HG02840 (cell line): ENCODE data around the gene SLC30A7.
A peak's percentile ranks its signal among the peaks of the same experiment; 100 is the strongest.
"Not testable (repeated sequence)": the region's sequence is repeated elsewhere in the genome, so short reads cannot be mapped to it uniquely, and the experiment has no call there.

ENCODE experiments used
- ATAC-seq: cut with Tn5 transposase; IDR thresholded peaks from one replicate; pipeline ENCODE4 v1.9.1; 2021; ENCODE audit warnings: mild to moderate bottlenecking, moderate library complexity, moderate number of reproducible peaks; ENCODE audit not compliant: unreplicated experiment, low FRiP score

The SLC30A7 gene

DNA sequence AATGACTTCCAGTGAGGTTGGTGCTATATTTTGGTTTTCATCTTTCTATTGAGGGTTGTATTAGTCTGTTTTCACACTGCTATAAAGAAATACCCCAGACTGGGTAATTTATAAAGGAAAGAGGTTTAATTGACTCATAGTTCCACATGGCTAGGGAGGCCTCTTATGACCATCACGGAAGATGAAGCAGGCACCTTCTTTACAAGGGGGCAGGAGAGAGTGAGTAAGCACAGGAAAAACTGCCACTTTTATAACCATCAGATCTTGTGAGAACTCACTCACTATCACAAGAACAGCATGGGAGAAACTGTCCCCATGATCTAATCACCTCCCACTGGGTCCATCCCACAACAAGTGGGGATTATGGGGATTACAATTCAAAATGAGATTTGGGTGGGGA lies 6.9 kb upstream of the SLC30A7 start:
- not testable (repeated sequence) for ATAC-seq

DNA sequence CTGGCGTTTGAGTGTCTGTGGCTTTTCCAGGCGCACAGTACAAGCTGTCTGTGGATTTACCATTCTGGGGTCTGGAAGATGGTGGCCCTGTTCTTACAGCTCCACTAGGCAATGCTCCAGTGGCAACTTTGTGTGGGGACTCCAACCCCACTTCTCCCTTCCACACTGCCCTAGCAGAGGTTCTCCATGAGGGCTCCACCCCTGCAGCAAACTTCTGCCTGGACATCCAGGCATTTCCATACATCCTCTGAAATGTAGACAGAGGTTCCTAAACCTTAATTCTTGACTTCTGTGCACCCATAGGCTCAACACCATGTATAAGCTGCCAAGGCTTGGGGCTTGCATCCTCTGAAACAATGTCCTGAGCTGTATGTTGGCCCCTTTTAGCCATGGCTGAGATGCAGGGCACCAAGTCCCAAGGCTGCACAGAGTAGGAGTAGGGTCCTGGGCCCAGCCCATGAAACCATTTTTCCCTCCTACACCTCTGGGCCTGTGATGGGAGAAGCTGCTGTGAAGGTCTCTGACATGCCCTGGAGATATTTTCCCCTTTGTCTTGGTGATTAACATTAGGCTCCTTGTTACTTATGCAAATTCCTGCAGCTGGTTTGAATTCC lies 5.9 kb upstream of the SLC30A7 start:
- not testable (repeated sequence) for ATAC-seq

DNA sequence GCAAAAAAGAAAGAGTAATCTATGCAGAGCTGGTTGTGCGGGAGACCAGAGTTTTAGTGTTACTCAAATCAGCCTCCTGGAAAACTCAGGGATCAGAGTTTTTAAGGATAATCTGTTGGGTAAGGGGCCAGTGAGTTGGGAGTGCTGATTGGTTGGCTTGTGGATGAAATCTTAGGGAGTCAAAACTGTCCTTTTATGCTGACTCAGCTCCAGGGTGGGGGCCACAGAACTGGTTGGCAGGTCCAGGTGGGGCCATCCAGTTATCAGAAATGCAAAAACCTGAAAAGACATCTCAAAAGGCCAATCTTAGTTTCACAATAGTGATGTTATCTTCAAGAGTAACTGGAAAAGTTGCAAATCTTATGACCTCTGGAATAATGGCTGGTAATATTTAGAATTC lies 4.5 kb upstream of the SLC30A7 start:
- ATAC-seq = no peak

DNA sequence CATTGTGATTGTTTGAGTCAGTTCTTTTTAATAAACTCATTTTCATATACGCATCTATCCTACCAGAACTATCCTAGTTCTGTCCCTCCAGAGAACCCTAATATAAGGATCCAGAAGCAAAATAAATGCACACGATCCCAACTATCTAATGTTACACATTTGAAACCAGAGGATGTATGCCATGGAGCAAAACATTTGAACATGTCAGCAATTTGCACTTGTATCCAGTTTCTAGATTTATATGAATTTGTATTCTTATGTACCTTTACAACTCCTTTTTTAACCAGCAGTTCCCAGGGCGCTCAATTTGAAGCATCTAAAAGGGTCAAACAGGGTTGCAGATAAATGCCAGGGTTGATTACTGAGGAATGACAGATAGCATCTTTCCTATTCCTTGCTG lies 3.3 kb upstream of the SLC30A7 start:
- ATAC-seq = no peak

DNA sequence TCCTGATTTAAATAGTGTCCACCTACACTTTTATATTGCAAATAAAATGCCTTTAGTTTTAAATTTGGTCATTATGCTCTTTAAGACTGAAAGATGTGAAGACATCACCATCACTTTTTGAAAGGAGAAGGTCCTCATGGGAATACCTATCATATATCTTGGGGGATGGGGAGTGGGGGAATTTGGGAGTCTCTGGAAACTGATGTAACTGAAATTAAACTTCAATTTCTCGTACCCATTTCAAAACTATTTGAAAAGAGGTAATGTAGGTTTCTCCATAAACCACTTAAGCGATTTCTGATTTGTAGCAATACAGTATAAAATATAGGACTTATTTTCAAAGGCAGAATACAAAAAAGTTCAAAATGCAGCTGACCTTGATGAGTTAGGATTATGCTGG lies 2.2 kb upstream of the SLC30A7 start:
- ATAC-seq = no peak

DNA sequence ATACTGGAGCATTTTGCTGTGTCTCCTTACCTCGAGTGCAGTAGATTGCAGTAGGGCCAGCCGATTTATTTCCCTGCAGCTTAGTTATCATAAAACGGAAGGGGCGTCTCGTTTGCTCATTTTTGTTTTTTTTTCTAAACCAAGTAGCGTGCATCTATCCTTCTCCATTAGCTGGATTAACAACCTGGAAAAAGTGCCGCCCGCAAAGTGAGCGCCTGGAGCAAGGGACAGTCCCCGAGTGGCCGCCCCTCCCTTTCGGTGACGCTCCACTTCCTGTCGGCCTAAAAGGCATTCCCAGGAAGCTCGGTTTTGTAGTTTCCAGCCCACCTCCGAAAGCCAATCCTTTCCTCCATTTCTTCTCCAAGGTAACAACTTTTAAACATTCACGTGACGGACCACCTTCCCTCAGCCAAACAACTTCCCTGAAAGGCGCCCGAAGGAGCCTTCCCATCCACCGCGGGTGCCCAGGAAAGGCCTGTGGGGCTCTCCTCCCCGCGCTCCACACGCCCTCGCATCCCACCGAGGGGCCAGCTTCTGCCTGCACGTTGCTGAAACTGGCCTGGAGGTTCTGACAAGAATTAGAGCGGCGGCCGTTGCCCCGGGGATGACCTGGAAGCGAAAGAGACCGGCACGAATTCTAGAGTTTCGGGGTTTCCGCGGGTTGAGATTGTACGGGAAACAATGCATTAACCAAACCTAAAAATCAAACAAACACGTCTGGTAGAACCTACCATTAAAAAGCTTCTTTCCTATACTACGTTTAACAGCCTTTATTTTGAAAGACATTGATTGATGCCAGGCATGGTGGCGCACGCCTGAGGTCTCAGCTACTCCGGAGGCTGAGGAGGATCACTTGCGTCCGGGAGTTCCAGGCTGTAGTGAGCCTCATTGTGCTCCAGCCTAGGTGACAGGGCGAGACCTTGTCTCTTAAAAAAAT lies 1.0 kb upstream of the SLC30A7 start, which contains the start of gene EXTL2:
TSS of gene EXTL2 (minus strand) at position 240 of the 937 bp plus-strand sequence. CDS start 6,085 bp downstream, outside the sequence.
- peak; percentile 40 for ATAC-seq

DNA sequence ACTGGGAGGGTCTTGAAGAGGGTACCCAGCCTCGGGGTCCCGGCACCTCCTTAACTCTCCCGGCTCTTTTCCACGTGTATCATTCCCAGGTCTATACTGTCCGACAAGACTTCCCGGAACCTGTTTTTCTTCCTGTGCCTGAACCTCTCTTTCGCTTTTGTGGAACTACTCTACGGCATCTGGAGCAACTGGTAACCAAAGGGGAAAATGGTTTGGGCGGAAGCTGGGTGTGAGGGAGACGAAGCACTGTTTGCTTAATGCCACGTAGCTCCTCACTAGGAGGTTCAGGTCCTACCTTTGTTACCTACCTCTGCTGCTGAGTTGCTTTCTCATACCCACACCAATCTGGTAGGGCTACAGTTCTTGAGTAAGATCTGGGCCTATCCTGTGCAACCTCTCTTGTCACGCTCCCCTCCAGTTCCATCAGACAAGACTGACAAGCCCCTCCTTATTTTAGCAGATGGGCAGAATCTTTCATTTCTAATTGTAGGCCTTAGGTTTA lies 642 bp downstream of the SLC30A7 start:
- ATAC-seq = peak; percentile 34

DNA sequence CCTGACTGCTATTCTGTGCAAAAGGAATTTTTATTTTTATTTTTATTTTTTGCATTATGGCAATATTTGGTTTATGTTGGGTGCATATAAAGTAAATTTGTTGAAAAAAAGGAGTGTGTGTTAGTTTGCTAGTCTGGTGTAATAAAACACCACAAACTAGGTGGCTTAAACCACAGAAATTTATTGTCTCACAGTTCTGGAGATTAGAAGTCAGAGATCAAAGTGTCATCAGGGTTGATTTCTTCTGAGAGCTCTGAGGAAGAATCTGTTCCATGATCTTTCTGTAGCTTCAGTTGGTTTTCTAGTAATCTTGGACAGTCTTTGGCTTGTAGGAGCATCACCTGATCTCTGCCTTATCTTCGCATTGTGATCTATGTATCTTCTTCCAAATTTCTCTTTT lies 6.5 kb downstream of the SLC30A7 start:
- no peak for ATAC-seq

DNA sequence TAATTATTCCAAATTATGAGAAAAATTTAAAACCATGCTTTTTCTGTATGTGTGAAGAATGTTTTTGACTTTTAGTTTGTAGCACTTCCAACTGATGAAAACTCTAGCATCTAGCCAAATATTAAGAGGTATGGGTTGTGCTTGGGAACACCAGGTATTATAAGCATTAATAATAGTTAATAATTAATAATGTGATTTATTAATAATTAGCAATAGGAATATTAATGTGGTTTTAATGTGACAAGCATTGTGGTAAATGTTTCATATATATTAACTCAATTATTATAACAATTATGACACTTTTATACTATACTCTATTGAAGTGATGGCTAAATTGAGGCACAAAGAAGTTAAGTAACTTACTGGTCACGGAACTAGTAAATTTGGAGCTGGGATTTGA lies 7.9 kb downstream of the SLC30A7 start:
- no peak for ATAC-seq

DNA sequence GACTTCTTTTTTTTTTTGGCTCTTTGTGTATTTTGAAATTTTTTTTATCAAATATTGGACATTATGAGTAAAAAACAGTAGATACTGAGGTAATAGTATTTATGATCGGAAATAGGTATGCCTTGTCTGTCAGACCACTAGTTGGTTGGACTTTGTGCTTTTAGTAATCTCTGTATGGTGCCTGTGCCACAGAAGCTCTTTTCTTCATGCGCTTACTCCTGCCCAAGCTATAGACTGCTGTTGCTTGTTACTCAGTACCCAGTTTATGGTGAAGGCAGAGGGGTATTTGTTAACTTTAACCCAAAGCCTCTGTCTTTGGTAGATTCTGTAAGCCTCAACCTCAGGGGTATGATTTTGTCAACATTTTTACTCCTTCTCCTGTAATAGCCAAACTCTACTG lies 8.6 kb downstream of the SLC30A7 start:
- no peak for ATAC-seq

DNA sequence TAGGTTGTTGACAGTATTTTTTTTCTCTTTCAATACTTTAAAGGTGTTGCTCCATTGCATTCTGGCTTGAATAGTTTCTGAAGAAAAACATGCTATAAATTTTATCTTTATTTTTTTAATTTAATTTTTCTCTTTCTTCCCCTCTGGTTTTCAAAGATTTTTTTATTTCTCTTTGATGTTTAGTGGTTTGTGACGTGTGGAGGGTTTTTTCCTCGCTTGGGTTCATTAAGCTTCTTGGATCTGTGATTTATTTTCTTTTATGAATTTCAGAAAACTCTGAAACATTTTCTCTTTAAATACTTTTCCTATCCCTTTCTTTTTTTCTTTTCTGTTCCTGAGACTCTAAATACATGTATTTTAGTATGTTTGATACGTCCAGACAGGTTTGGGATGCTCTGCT lies 9.3 kb downstream of the SLC30A7 start:
- ATAC-seq = no peak

DNA sequence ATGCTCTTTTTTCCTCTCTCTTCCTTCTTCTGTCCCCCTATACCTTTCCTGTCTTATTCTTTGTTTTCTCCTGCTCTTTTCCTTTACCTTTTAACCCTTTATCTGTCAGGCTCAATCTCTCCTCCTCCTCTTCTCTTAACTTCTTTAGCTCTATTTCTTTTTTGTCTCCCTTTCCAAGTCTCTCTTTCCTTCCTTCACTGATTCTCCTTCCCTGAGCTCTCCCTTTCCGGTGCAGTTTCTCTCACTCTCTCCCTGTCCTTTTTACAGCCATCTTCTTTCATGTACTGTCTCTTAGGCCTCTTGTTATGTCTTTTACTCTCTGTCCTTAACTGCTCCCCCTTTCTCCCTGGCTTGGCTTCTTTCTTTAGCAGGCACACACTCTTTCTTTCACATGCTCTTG lies 12.0 kb downstream of the SLC30A7 start:
- ATAC-seq = no peak

DNA sequence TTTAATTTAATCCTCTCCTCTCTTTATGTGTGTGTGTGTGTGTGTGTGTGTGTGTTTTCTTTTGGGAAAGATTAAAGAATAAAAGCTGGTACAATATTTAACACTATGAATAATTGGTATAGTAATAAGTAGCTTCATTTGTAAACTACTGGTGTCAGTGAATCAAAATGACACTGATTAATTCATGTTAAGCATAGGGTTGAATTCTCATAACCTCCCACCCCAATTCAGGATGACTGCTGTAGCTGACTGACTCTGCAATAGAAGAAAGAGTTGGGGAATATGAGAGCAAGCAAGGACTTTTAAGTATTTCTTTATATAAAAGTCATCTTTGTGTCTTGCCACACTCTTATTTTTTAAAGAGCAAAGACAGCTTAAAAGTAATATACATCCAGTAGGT lies 13.1 kb downstream of the SLC30A7 start:
- no peak for ATAC-seq

DNA sequence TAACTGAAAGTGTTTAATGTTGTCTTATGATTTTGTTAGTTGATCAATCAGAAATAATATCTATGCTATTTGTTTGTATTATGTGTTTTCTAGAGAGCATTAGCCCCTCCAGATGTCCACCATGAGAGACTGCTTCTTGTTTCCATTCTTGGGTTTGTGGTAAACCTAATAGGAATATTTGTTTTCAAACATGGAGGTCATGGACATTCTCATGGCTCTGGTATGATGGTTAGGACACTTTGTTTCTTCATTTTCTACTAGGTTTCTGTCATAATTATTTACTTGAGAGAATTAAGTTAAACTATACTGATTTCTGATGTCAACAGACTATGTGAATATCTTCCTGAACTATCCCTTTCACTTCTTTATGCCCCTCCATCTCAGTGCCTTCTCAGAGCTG lies 16.1 kb downstream of the SLC30A7 start:
- ATAC-seq = no peak

DNA sequence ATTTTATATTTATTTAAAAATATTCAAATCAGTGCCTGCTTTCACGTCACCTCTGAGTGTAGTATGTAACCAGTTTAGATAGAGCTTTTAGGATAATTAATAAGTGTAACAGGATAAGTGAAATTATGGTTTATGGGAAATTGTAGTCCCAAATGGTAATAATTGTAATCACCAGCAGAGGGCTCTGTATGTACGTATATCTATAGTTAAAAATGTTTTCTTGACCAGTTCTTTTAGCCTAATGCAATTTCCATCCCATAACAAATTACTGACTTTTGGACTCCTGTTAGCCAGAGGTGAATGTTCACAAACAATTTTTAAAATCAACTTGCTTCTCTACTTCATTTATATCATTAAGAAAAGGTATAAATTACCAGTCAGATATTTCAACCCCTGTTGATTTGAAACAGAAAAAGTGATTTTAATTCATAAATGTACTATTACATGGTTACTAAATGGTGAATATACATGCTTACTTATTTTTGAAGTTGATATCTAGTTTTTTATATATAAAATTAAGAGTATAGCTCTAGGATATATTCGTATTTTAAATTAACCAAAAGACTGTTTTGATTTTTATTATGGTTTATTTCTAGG lies 25.3 kb downstream of the SLC30A7 start:
- no peak for ATAC-seq

DNA sequence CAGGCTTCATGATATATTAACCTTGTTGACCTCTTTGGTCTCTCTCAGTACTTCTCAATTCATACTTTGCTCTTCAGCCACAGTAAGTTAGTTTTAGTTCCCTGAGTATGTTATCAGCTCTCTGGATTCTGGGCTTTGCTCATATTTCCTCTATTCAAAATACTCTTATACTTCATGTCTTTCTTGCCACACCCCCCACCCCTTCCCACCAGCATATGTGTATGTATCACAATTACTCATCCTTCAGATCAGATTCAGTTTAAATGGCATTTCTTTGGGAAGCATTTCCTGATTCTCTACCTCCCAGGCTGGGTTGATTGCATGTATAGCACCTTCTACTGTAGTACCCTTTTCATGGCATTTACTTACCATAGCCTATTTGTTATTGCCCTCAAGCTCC lies 28.3 kb downstream of the SLC30A7 start:
- no peak for ATAC-seq

DNA sequence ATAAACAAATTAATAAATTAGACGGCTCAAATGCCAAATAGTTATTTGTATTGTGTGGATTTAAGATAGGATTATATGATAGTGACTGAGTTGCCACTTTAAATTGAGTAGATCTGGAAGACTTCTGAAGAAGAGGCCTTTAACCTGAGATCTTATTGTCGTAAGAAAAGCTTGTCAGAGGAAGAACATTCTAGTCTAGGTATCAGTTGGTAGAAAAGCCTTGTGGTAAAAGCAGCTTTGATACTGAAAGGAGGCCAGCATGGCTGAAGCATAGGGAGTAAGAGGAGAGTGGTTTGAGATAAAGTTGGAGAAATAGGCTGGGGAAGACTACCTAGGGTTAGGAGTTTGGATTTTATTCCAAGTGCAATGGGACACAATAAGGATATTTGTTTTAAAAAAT lies 29.1 kb downstream of the SLC30A7 start:
- ATAC-seq = no peak

DNA sequence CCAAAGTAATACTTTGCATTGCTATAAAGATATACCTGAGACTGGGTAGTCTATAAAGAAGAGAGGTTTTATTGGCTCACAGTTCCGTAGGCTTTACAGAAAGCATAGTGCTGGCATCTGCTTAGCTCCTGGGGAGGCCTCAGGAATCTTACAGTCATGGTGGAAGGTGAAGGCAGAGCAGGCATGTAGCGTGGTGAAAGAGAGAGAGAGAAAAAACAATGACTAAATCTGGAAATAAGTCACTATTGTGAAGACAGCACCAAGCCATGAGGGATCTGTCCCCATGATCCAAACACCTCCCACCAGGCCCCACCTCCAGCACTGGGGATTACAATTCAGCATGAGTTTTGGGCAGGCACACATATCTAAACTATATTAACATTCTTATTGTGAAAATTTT lies 30.4 kb downstream of the SLC30A7 start:
- no peak for ATAC-seq

DNA sequence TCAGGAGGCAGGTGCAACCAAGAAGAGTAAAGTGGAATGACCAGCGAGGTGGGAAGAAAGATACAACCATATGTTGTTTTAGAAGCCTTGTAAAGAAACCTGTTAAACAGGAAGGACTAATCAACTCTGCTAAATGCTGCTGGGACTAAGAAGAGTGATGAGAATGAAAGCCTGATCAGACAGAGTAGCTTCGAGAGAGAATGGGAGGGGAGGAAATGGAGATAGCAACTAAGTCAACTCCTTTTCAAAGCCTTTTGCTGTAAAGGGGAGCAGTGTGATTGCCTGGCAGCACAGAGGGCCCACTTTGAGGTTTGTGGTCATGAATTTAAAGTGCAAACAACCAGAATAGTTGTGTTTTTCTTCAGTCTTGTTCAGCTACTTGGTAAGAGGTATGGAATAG lies 31.4 kb downstream of the SLC30A7 start:
- ATAC-seq = no peak

DNA sequence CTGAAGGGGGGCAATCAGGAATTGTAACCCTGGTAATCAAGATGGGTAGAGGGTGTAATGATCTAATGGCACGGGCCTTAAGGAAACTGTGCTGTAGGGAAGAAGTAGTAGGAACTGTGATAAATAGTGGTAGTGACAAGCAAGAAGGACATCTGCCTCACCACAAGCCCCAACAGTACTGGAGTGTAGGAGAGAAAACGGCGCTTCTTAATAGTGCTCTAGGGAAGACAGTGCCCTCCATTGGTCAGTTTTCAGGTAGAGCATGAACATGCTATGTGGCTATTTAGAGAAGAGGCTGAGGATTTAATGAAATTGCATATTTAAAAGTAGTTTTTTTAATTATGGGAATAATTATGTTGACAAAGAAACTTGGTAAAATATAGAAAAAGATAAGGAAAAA lies 32.2 kb downstream of the SLC30A7 start:
- ATAC-seq = no peak

DNA sequence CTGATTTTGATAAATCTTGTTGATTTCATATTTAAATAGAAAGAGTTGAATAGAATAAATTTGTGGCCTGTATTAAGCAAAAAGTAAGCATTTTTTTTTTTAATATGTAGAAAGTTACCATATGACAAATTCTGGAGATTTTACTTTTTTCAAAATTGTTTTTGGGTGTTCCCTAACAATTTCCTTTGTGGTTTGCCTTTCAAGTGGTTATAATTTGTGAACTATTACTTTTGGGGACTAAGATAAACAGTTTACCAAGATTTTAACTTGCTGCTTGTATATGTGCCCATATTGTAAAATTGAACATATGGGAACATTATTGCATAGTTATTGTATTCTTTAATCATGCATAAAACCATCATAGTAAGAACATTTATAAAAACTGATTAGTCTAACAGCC lies 34.6 kb downstream of the SLC30A7 start:
- ATAC-seq = no peak
